Gastroesophageal sphincter (tissue), 4 donors: ENCODE results near the gene MYLK. TPM values are rescaled to one million over a fixed set of nuclear protein-coding genes. Genes with fewer than 3 reads are reported as not detected.

ENCODE experiments used
- ATAC-seq: fragments of 150-250 bp; one replicate; pipeline ENCODE4 v1.9.1; 2016; ENCODE audit warnings: mild to moderate bottlenecking, moderate library complexity
- H3K27ac ChIP-seq, 4 donors: fragments of 200-600 bp; sonication (generic) in 3 of 4; 1 replicate in 3 of 4; 2 replicates in 1 of 4; pipeline ENCODE4 v1.5.1; 2016 to 2019
- H3K27me3 ChIP-seq: fragments of 200-600 bp; sonication (generic); one replicate; pipeline ENCODE4 v1.5.1; 2019
- H3K36me3 ChIP-seq, 2 donors: fragments of 200-600 bp; sonication (generic); one replicate each; pipeline ENCODE4 v1.5.1; 2019; ENCODE audit warnings: control low read depth in 1 of 2
- H3K4me1 ChIP-seq, 3 donors: fragments of 200-600 bp; sonication (generic); 1 replicate in 2 of 3; 2 replicates in 1 of 3; pipeline ENCODE4 v1.5.1; 2016 to 2019; ENCODE audit warnings: control low read depth in 2 of 3
- H3K4me3 ChIP-seq, 2 donors: fragments of 200-600 bp; sonication (generic); one replicate each; pipeline ENCODE4 v1.5.1; 2019; ENCODE audit warnings: mild to moderate bottlenecking in 1 of 2, moderate library complexity in 1 of 2
- H3K9me3 ChIP-seq, 3 donors: fragments of 200-600 bp; sonication (generic); one replicate each; pipeline ENCODE4 v1.5.1; 2017 to 2019; ENCODE audit warnings: control low read depth in 2 of 3
- EP300 ChIP-seq: sonication (generic); formaldehyde crosslinking; IDR thresholded peaks from one replicate; pipeline ENCODE4 v1.6.1; 2017; ENCODE audit warnings: antibody characterized with exemption, mild to moderate bottlenecking
- POLR2A ChIP-seq, 2 donors: fragments of 450-650 bp; IDR thresholded peaks; one replicate each; pipeline ENCODE4 v1.6.1; 2017; ENCODE audit warnings: antibody characterized with exemption in 2 of 2, mild to moderate bottlenecking in 2 of 2, moderate library complexity in 1 of 2
- POLR2AphosphoS5 ChIP-seq: sonication (generic); formaldehyde crosslinking; IDR thresholded peaks from one replicate; pipeline ENCODE4 v1.6.1; 2017; ENCODE audit warnings: antibody characterized with exemption
- WGBS, 2 donors: methylation state at CpG; one replicate each; pipeline ENCODE4 v1.1.5; 2018; ENCODE audit warnings: low coverage in 1 of 2; 5-methylcytosine and 5-hydroxymethylcytosine counted together
- total RNA-seq, 4 donors: library from RNA; depleted of rRNA; stranded (reverse); fragments of >200 nt; gene quantifications; one replicate each; pipeline ENCODE4 v1.1.0, GENCODE V29; 2016
- TF ChIP-seq, protein P1 (sequence below), 4 experiments: fragments of 200-600 bp in 2 of 4; fragments of 450-650 bp in 2 of 4; sonication (generic) in 1 of 4; IDR thresholded peaks; one replicate each; pipeline ENCODE4 v1.5.1; 2017 to 2019; ENCODE audit warnings: antibody characterized with exemption in 4 of 4, mild to moderate bottlenecking in 2 of 4, moderate library complexity in 2 of 4

The MYLK gene
- total RNA-seq, 4 donors from 2014 or later: 1,558 to 2,522 (median 2,261) TPM

DNA sequence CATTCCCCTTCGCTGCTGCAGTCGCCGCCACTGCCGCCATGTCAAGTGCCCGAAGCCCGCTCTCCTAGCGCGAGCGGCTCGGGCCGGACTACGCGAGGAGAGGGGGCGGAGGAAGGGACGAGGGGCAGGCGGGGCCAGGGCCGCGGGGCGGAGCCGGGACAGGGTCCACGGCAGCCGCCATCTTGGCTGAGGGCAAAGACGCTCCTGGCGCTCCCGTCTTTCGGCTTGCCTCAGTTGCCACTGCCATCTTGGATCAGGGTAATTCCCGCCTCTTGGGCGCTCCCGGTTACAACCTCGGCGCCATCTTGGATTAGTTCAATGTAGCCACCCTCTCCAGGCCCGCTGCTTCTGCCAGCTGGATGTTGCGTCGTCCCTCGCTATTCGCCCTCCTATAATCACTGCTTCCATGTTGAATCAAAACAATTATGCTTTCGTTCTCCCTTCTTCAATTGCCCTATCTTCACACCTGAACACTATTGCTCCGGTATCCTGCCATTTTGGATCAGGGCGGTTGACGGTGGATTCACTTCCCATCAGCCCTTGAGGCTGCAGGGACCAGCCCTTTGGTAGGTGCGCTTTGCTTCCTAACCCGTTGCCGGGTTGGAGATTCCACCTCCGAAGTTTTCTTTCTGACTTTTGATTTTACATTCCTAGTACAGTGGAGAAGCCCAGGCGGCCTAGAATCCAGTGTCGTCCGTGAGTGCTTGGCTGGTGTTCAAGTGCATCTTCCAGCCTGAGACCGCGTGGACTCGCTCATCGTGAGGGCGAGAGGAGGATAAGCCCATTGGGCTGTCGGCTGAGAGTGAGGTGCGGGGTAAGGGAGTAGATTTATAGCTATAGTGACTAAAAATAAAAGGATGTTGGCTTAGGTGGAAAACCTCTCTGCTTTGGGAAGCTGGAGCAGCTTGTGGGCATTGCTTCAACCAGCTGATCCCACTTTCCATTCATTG lies 298.9 kb downstream of the MYLK start, which contains the start of gene HACD2:
Gene HACD2 (minus strand): TSS at position 66 of the 950 bp plus-strand sequence. CDS start 26 bp downstream, at position 40.
- 0% methylated on average over 3 to 27 of the region's 54 CpGs for WGBS, 2 donors
- peak; percentile 97 for ATAC-seq
- Histone ChIP-seq H3K36me3 (peaks cover 0 to 14% of the 10 kb centered on the region in 2 donors), H3K9me3 (no peaks in the 10 kb centered on the region), H3K4me1 (peaks cover 0 to 42% (median 8%) of the 10 kb centered on the region in 3 donors), H3K4me3 (peak within 1 kb of the TSS; percentile 80 to 95), H3K27ac (peak within 1 kb of the TSS; percentile 74 to 96 (median 96)), H3K27me3 (no peaks in the 10 kb centered on the region)
- TF ChIP-seq EP300 (no peak), POLR2AphosphoS5 (peak; percentile 81), POLR2A (IDR thresholded peaks at IDR 0.05) (peak; percentile 71 to 76)
- TF ChIP-seq, protein P1, sequence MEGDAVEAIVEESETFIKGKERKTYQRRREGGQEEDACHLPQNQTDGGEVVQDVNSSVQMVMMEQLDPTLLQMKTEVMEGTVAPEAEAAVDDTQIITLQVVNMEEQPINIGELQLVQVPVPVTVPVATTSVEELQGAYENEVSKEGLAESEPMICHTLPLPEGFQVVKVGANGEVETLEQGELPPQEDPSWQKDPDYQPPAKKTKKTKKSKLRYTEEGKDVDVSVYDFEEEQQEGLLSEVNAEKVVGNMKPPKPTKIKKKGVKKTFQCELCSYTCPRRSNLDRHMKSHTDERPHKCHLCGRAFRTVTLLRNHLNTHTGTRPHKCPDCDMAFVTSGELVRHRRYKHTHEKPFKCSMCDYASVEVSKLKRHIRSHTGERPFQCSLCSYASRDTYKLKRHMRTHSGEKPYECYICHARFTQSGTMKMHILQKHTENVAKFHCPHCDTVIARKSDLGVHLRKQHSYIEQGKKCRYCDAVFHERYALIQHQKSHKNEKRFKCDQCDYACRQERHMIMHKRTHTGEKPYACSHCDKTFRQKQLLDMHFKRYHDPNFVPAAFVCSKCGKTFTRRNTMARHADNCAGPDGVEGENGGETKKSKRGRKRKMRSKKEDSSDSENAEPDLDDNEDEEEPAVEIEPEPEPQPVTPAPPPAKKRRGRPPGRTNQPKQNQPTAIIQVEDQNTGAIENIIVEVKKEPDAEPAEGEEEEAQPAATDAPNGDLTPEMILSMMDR (IDR thresholded peaks at IDR 0.05): no peak

DNA sequence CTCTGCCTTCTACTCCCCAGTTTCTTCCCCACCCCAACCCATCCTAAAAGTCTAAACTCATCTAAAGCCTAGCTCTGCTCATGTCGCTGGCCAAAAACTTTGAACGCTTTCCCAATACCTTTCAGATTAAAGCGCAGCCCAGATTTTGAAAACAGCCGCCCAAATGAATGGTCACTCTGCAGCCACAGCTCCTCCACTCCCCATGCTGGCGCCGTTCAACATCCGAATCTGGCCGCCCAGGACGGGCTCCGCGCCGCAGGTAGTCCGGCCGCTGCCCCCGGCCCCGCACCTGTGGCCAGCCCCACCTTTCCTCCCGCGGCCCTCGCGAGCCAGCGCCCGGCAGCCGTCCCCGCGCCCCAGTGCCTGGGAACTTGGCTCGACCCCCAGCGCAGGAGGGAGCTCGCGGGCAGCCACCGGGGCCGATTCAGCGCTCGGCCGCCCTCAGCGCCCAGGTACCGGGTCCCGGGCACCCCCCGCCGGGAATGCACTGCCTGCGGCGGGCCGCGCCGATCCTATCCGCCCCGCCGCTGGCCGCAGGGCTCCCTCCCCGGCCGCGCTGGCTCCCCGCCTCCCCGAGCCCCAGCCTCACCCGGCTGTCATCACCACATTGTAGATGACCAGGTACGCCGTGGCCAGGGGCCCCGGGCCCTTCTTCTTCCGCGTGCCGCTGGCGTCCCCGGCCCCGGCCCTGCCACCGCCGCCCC lies 299.7 kb downstream of the MYLK start:
- peak; percentile 58 for ATAC-seq
- TF ChIP-seq, protein P1 (IDR thresholded peaks at IDR 0.05): peak in 2 of 4 experiments; percentile 33 to 57
- TF ChIP-seq POLR2AphosphoS5 (no peak), EP300 (no peak)
- H3K4me1 ChIP-seq: peaks cover 0 to 37% (median 8%) of the 10 kb centered on the region in 3 donors
- H3K27me3 ChIP-seq: no peaks in the 10 kb centered on the region
- peak overlapping the region; percentile 74 to 96 (median 96) for H3K27ac ChIP-seq
- H3K36me3 ChIP-seq: peaks cover 0 to 23% of the 10 kb centered on the region in 2 donors
- peak overlapping the region; percentile 80 to 95 for H3K4me3 ChIP-seq
- WGBS, 2 donors: 0 to 5% methylated on average over 4 to 12 of the region's 65 CpGs
- no peaks in the 10 kb centered on the region for H3K9me3 ChIP-seq

DNA sequence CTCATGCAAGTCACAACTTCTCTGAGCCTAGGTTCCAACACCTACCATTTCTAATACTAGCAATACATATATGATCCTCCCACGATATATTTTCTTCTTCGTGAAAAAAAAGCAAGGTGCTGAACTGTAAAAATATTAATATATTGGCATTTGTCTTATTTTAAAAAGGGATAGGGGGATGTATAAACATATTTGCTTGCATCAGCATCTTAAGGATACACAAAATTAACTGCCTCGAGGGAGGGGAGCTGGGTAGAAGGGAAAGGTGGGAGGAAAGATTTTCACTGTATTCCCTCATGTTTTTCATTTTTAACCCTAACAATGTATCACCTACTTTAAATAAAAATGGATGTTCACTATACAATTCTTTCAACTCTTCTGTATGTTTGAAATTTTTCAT lies 300.6 kb downstream of the MYLK start:
- WGBS, 2 donors: 40 to 72% methylated on average over 1 to 3 of the region's 3 CpGs
- Histone ChIP-seq H3K27ac (no peak overlapping the region), H3K4me3 (no peak overlapping the region)

DNA sequence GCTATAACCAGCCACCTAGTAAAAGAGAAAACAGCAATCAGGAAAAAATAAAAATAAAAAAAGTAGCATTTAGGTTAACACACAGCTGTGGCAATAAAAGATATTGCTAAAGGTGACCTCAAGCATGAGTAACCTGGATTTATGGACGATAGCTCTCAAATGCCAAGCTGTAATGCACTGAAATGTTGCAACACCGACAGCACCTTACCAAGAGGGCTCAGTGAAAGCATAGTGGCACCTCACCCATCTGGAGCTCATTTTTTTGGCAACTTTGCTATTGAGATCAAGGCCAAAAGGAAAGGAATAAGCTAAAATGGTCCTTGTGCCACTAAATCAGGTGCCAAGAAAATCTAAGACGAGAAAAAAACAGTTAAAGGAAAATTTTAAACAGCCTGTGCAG lies 301.8 kb downstream of the MYLK start:
- Histone ChIP-seq H3K36me3 (peaks cover 0 to 39% of the 10 kb centered on the region in 2 donors), H3K9me3 (no peaks in the 10 kb centered on the region), H3K27ac (no peak overlapping the region), H3K27me3 (no peaks in the 10 kb centered on the region), H3K4me3 (no peak overlapping the region), H3K4me1 (peaks cover 0 to 32% (median 8%) of the 10 kb centered on the region in 3 donors)
- WGBS, 2 donors: 69 to 81% methylated on average over 2 to 3 of the region's 3 CpGs
- no peak for ATAC-seq
- no peak for TF ChIP-seq EP300
- TF ChIP-seq, protein P1 (IDR thresholded peaks at IDR 0.05): no peak
- TF ChIP-seq POLR2A (IDR thresholded peaks at IDR 0.05): no peak
- no peak for TF ChIP-seq POLR2AphosphoS5

More for the DNA sequence above, 300.6 kb downstream of the MYLK start:
- ATAC-seq: no peak
- TF ChIP-seq POLR2A (IDR thresholded peaks at IDR 0.05) (no peak), EP300 (no peak), POLR2AphosphoS5 (no peak)
- TF ChIP-seq, protein P1 (IDR thresholded peaks at IDR 0.05): no peak
- Histone ChIP-seq H3K36me3 (peaks cover 0 to 31% of the 10 kb centered on the region in 2 donors), H3K9me3 (no peaks in the 10 kb centered on the region), H3K4me1 (peaks cover 0 to 32% (median 8%) of the 10 kb centered on the region in 3 donors), H3K27me3 (no peaks in the 10 kb centered on the region)
